Measurements from ENCODE around the gene SMYD3. TPM values are rescaled to one million over a fixed set of nuclear protein-coding genes. Genes with fewer than 3 reads are reported as not detected.
A peak's percentile ranks its signal among the peaks of the same experiment; 100 is the strongest.

The SMYD3 gene
- total and polyA plus RNA-seq, 9 of the 15 experiments (the other 6 are each of a cell fraction or from before 2014, with no cell fraction given) = 128 to 440 (median 197) TPM

DNA sequence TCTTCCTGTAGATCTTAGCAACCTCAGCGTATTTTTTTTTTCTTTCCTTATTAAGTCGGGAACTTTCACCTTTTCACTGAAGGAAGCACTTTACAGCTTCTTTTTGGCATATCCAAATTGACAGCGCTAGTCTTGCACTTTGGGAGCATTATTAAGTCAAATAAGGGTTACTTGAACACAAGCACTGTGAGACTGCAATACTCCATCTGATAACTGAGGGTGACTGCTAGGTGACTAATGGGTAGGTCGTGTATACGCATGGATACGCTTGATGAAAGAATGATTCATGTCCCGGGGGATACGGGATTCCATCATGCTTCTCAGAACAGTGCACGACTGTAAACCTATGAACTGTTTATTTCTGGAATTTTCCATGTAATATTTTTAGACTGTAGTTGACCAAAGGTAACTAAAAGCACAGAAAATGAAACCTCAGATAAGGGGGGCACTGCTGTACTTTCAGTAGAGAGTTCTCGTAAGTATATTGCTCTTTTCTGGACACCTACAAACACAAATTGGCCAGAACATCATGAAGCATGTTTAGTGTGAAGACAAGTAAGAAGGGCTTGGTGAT is 364.7 kb downstream of the SMYD3 start (continued):
- TF ChIP-seq, protein P1, sequence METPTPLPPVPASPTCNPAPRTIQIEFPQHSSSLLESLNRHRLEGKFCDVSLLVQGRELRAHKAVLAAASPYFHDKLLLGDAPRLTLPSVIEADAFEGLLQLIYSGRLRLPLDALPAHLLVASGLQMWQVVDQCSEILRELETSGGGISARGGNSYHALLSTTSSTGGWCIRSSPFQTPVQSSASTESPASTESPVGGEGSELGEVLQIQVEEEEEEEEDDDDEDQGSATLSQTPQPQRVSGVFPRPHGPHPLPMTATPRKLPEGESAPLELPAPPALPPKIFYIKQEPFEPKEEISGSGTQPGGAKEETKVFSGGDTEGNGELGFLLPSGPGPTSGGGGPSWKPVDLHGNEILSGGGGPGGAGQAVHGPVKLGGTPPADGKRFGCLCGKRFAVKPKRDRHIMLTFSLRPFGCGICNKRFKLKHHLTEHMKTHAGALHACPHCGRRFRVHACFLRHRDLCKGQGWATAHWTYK (CRISPR knock-in tag; IDR thresholded peaks at IDR 0.05) = 0 out of 2 replicates have a peak, but pooled peaks have one; percentile 38
- TF ChIP-seq BRD4 (IDR thresholded peaks at IDR 0.05) (0 out of 2 replicates have a peak, but pooled peaks have one; percentile 41), KDM1A (IDR thresholded peaks at IDR 0.05) (peak in 1 of 2 experiments; percentile 97; a peak in 2 of 4 replicates), TAL1 (IDR thresholded peaks at IDR 0.05) (no peak), ZNF316 (IDR thresholded peaks at IDR 0.05) (peak; percentile 93), HIVEP1 (CRISPR knock-in tag; IDR thresholded peaks at IDR 0.05) (0 out of 2 replicates have a peak, but pooled peaks have one; percentile 35), ARID1B (IDR thresholded peaks at IDR 0.05) (peak; percentile 92), CEBPG (CRISPR knock-in tag; IDR thresholded peaks at IDR 0.05) (no peak), CEBPG (tag; conservative IDR thresholded peaks at IDR 0.05 in 1 of 2, IDR thresholded peaks at IDR 0.05 in 1 of 2) (peak in 1 of 2 experiments; percentile 65; a peak in 1 of 4 replicates), SRSF7 (optimal IDR thresholded peaks at IDR 0.05; ENCODE audit: low read depth, low read length) (no peak), NR2F6 (CRISPR knock-in tag; IDR thresholded peaks at IDR 0.05) (no peak), ZEB2 (IDR thresholded peaks at IDR 0.05) (peak; percentile 80), FOSL1 (tag; conservative IDR thresholded peaks at IDR 0.05) (peak; percentile 100), NUFIP1 (IDR thresholded peaks at IDR 0.05; ENCODE audit: partially characterized antibody) (no peak), XRCC5 (IDR thresholded peaks at IDR 0.05; ENCODE audit: low read depth, low read length) (no peak), TEAD1 (CRISPR knock-in tag; IDR thresholded peaks at IDR 0.05) (peak in 1 of 2 experiments; percentile 68; a peak in 2 of 4 replicates), KDM2B (CRISPR knock-in tag; IDR thresholded peaks at IDR 0.05) (0 out of 2 replicates have a peak, but pooled peaks have one; percentile 25)
- TF ChIP-seq, protein P2, sequence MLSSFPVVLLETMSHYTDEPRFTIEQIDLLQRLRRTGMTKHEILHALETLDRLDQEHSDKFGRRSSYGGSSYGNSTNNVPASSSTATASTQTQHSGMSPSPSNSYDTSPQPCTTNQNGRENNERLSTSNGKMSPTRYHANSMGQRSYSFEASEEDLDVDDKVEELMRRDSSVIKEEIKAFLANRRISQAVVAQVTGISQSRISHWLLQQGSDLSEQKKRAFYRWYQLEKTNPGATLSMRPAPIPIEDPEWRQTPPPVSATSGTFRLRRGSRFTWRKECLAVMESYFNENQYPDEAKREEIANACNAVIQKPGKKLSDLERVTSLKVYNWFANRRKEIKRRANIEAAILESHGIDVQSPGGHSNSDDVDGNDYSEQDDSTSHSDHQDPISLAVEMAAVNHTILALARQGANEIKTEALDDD (IDR thresholded peaks at IDR 0.05) = peak; percentile 98
- TF ChIP-seq, protein P3, sequence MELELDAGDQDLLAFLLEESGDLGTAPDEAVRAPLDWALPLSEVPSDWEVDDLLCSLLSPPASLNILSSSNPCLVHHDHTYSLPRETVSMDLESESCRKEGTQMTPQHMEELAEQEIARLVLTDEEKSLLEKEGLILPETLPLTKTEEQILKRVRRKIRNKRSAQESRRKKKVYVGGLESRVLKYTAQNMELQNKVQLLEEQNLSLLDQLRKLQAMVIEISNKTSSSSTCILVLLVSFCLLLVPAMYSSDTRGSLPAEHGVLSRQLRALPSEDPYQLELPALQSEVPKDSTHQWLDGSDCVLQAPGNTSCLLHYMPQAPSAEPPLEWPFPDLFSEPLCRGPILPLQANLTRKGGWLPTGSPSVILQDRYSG (tag; conservative IDR thresholded peaks at IDR 0.05; ENCODE audit: low read depth) = peak; percentile 73
- TF ChIP-seq, protein P4, sequence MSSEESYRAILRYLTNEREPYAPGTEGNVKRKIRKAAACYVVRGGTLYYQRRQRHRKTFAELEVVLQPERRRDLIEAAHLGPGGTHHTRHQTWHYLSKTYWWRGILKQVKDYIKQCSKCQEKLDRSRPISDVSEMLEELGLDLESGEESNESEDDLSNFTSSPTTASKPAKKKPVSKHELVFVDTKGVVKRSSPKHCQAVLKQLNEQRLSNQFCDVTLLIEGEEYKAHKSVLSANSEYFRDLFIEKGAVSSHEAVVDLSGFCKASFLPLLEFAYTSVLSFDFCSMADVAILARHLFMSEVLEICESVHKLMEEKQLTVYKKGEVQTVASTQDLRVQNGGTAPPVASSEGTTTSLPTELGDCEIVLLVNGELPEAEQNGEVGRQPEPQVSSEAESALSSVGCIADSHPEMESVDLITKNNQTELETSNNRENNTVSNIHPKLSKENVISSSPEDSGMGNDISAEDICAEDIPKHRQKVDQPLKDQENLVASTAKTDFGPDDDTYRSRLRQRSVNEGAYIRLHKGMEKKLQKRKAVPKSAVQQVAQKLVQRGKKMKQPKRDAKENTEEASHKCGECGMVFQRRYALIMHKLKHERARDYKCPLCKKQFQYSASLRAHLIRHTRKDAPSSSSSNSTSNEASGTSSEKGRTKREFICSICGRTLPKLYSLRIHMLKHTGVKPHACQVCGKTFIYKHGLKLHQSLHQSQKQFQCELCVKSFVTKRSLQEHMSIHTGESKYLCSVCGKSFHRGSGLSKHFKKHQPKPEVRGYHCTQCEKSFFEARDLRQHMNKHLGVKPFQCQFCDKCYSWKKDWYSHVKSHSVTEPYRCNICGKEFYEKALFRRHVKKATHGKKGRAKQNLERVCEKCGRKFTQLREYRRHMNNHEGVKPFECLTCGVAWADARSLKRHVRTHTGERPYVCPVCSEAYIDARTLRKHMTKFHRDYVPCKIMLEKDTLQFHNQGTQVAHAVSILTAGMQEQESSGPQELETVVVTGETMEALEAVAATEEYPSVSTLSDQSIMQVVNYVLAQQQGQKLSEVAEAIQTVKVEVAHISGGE (CRISPR knock-in tag; IDR thresholded peaks at IDR 0.05) = peak in 1 of 3 experiments; percentile 46; a peak in 2 of 6 replicates
- TF ChIP-seq, protein P5, sequence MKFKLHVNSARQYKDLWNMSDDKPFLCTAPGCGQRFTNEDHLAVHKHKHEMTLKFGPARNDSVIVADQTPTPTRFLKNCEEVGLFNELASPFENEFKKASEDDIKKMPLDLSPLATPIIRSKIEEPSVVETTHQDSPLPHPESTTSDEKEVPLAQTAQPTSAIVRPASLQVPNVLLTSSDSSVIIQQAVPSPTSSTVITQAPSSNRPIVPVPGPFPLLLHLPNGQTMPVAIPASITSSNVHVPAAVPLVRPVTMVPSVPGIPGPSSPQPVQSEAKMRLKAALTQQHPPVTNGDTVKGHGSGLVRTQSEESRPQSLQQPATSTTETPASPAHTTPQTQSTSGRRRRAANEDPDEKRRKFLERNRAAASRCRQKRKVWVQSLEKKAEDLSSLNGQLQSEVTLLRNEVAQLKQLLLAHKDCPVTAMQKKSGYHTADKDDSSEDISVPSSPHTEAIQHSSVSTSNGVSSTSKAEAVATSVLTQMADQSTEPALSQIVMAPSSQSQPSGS (CRISPR knock-in tag; IDR thresholded peaks at IDR 0.05) = no peak

Data from K562 (cell line).